G401 (cell line): ENCODE results near the gene ACOXL. TPM values are rescaled to one million over a fixed set of nuclear protein-coding genes. Genes with fewer than 3 reads are reported as not detected.
"Not testable (repeated sequence)": the region's sequence is repeated elsewhere in the genome, so short reads cannot be mapped to it uniquely, and the experiment has no call there.

Experiments used
- DNase-seq: peaks from one replicate; pipeline ENCODE4 v3.0.0-alpha.2; 2015; ENCODE audit warnings: low spot score
- in situ Hi-C: cut with HindIII; loops from 2 replicates; pipeline ENCODE4 v1.10.0; 2016; ENCODE audit warnings: low sequenced_read_pairs, mixed read lengths
- total RNA-seq: library from RNA; depleted of rRNA; stranded (reverse); fragments of >200 nt; shearing (Covaris generic); gene quantifications from 2 replicates; pipeline ENCODE4 v1.2.3, GENCODE V29; 2014; rRNA removed

The ACOXL gene
- total RNA-seq = not detected in 2 replicates

- in situ Hi-C loops = no loop called here
- DNase-seq = no peak
Observed at GRCh38 chr2:110732422-110733413, at the start of gene ACOXL. Gene ACOXL (plus strand): TSS chr2:110732573. CDS start chr2:110768390, 35,817 bp downstream.

DNA sequence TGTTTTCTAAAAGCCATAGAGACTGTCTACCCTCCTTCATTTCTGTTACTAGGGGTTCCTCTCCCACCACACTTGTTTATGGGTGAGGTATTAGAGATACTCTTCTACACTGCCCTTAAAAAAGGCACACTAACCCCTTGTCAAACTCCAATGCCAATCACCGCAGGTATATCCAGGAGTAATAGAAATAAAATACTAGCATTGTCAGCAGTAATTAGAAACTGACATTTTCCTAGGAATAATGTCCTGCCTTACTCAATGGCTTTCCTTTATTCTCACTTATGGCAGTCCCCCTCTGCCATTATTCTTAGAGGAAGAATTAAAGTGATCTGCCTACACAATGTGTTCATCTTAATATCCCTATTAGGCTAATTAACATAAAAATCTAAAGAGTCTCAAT, 49.5 kb upstream of the ACOXL start:
- no peak for DNase-seq
- in situ Hi-C loops = no loop called here

- in situ Hi-C loops, DNase-seq: not testable (repeated sequence)
Observed at GRCh38 chr2:110687775-110688484, 44.4 kb upstream of the ACOXL start.

DNA sequence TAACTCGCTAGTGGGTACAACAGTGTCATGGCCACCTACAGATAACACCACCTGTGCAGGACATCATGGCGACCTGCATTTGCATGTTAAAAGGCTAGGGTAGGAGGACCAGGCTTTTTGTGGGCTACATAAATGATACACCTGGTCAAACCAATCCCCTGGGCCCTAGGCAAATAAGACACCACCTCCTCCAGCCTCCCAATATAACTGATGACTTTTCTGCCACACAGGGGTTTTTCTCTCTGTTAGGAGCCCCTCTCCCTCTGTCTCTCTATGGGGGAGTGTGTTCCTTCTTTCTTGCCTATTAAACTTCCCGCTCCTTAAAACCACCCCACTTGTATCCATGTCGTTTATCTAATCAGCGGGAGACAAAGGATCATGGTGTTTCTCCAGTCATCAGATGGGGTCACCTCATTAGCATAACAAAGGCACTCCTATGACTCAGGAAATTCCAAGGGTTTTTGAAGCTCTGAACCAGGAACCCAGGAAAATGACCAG, 43.7 kb upstream of the ACOXL start:
- no peak for DNase-seq
- in situ Hi-C loops = no loop called here

DNA sequence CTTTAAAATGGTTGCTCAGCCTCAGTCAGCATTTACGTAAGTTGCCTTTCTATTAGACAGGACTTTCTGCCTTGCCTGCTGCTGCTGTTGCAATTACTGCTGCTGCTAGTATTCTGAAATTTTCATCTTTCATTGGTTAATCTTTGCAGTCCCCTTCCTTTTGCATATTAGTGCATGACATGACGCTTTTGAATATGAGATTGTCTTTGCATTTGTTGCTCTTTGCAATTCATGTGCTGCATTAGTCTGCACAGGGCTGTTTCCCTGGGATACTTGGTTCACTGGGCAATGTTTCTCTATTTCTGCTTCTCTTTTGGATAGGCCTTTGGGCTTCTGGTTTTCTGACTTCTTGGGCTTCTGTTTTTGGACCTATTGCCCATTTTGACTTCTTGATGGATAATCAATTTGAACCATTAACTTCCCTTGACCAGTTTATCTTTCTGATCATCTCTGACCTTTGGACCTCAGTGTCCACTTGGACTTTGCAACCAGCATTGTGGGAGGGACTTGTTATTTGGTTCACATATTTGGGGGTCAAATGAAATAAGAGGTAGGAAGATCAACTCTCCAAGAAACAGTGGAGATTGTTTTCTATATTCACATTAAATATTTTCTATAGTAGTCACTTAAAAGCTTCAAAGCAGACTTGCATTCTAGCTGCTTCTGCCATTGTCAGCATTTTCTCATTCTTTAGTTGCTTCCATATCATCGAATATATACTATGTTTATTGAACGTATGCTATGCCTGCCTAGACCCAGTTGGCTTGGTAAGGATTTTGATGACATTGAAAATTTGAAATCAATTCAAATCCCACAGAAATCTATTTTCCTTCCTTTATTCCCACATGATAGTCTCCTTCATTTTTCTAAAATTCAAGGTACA, 42.0 kb upstream of the ACOXL start:
- in situ Hi-C loops = no loop called here
- DNase-seq = no peak

DNA sequence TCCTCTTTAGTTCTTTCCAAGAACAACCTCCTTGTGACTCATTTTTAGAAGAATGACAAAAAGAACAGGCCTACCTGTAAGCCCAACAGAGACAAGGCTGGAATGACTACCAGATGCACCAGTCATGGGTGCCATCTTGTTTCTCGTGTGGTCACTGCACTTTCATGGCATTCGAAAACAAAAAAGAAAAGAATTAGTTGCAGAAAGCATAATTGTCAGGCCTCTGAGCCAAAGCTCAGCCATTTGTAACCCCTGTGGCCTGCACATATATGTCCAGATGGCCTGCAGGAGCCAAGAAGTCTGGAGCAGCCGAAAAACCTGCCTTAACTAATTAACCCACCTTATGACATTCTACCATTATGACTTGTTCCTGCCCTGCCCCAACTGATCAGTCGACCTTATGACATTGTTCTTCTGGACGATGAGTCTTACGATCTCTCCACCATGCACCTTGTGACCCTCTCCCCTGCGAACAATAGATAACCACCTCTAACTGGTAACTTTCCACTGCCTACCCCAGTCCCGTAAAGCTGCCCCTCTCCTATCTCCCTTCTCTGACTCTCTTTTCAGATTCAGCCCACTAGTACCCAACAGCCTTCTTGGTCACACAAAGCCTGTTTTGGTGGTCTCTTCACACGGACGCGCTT, 40.6 kb upstream of the ACOXL start:
- in situ Hi-C loops = no loop called here
- DNase-seq = no peak

DNA sequence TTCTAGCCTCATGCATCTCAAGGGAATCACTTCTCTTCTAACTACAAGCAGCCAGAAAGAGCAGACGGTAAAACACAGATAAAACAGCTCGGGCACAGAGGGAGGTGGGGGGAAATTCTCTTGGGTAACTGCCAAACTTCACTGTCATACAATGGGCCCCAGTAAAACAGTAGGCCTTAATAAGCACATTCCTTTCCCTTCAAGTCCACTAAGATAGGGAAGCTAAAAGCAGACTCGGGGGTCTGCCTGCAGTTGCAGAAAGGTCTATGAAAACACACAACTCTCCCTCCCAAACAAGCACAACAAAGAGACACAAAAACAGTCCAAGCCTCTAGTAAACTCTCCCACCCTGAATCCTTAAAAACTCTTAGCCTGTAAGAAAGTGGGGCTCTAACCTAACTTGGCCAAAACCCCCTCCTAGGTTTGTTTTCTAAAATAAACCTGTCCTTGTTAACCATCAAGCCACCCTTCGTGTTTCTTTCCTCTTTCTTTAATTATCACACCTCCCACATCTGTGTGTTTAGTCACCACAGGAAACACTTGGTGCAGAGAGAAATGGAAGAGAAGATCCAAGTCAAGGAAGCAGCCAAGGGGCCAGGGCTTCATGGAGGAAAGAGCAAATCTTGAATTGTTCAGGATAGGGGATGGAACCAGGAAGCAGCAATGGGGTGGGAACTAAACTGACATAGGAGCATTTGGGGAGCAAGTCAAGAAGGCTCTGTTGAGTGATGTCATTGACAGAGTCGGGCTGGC, 37.1 kb upstream of the ACOXL start:
- in situ Hi-C loops, DNase-seq: not testable (repeated sequence)

DNA sequence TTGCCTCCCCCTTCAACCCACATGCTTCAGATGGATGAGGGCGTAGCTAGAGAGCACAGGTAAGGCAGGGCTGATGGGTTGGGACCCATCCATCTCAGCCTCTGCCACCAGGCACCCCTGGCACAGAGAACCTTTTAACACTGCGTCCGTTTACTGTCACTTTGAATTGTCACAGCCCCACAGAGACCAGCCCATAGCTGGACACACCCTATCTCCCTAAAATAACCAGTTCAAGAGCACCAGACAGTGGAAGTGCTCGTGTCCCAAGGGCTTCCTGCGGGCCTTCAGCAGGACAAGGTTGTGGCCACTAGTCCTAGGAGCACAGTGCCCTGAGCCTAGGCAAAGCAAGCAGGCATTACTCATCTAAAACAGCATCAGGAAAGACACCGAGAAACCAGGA, 34.1 kb upstream of the ACOXL start:
- DNase-seq, in situ Hi-C loops: not testable (repeated sequence)

GRCh38 chr2:110702514-110703380, 29.6 kb upstream of the ACOXL start:
- no peak for DNase-seq
- in situ Hi-C loops = no loop called here

GRCh38 chr2:110707386-110707965, 24.9 kb upstream of the ACOXL start:
- in situ Hi-C loops = no loop called here
- DNase-seq = no peak

DNA sequence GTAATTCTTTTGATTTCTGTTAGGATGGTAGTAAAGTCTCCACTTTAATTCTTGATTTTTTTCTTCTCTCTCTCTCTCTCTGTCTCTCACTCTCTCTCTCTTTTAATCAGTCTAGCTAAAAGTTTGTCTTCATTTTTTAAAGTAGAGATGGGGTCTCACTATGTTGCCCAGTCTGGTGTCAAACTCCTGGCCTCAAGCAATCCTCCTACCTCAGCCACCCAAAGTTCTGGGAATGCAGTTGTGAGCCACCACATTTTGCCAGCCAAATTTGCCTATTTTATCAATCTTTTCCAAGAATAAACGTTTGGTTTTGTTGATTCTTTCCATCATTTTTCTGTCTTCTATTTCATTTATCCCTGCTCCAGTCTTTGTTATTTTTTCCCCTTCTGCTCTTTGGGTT, 23.9 kb upstream of the ACOXL start:
- DNase-seq = no peak
- in situ Hi-C loops = no loop called here

DNA sequence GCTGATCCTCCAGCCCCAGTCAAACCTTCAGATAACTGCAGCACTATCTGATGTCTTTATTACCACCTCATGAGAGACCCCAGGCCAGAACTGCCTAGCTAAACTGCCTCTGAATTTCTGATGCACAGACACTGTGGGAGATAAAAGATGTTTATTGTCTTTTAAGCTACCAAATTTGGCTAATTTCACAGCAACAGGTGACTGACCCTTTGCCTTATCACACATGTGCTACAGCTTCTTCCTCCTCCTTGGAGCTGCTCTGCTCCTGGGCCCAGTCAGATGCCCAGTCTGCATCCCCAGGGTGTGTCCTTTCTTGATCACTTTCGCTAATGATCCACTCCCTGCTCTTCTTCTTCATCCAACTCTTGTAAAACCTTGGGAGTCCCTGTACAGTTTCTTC, 19.6 kb upstream of the ACOXL start:
- DNase-seq = no peak
- in situ Hi-C loops = no loop called here

DNA sequence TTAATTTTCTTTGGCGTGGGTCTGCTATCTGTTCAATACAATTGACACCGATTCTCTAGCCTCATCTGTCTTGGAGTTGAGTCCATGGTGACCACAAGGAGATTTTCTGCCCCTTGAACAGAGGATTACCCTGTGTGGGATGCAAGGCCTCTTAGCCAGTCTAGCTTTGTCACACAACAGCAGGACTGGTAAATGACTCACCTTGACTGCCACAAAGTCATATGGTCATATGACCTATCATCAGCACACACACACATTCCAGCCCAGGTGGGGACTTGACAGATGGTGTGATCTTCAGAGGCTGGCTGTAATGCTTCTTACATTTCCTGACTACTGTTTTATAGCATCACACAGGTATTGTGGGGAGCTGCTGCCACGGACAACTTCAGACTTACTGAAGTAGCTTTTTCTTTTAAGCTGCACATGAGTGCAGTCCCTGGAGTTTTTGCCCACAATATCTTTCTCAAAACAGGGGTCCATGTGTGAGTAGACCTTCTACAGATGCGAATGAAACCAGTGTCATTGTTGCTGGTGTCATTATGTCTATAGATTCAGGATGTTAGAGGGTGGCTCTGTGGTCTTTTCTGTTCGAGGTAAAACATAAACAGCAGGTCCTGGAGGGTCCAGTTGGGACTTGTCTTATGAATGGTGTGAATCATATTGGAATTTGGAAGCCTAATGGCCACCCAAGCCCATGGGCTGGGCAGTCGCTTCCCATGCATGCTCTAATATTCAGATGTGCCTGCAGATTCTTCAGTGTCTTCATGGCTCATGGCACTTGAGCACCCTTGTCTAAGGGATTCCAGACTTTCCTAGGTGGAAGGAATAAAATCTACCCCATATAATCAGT, 18.6 kb upstream of the ACOXL start:
- DNase-seq = no peak
- in situ Hi-C loops = no loop called here

DNA sequence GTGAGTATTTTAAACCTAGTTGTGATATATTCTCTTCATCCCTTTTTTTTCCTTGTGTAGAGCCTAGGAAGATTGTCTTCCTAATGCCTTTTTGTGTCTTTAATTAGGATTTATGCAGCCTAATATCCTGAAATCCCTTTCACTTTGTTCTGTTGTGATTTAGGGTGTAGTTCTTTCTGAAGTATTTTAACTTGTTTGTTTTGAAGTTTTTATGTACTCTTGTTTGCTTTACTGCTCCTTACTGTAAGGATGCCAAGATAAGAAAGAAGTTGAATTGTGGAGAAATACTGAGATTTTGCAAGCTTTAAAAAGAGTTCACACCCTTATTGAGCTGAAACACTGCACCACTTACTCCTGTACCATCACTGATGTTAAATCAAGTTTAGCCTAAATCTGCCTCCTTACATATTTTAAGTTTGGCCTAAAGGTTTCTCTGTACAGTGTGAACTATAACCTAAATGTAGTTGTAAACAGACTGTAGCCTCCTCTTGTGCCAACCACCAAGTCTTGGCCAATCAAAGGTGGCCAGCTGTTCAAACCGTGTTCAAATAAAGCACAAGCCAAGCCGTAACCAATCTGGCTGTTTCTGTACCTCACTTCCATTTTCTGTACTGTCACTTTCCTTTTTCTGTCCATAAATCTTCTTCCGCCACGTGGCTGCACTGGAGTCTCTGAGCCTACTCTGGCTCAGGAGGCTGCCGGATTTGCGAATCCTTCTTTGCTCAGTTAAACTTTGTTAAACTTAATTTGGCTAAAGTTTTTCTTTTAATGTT, 17.7 kb upstream of the ACOXL start:
- in situ Hi-C loops = no loop called here

DNA sequence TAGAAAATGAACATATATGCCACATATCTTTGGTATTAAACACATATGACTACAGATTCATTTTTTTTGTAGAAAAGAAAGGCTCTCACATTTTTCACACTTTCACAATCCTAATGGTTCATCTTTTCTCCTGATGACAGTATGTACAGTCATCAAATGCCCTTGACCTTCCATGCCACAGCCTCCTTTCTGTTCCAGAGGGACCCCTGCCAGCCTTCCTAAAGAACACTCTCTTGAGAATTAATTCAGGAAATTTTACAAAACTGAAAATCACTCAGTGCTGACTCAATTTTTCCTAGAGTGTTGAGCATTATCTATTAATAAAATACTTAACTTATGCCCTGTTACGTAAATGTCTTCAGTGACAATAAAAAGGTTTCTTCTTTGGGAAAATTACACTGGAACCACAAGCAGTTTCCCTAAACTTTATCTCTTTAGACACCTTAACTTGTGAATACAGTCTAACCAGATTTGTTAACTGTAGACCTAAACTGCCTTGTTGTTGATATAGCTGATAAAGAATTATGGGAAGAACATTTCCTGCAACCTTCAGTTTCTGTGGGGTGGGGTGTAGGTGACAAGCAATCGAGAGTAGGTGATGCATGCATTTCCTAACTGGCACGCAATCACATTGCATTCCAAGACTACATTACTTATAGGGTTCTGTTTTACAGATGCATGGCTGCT, 15.3 kb upstream of the ACOXL start:
- in situ Hi-C loops = no loop called here
- no peak for DNase-seq

More for the DNA sequence above, 17.7 kb upstream of the ACOXL start:
- no peak for DNase-seq
